HEK293T (cell line): Measurements from ENCODE around the gene PDXP.

Experiments used
- ARNT ChIP-seq: fragments of 450-650 bp; IDR thresholded peaks from 2 replicates; pipeline ENCODE4 v1.6.1; 2017; ENCODE audit warnings: mild to moderate bottlenecking
- BHLHE40 ChIP-seq: fragments of 450-650 bp; IDR thresholded peaks from 2 replicates; pipeline ENCODE4 v1.6.1; 2016; ENCODE audit warnings: mild to moderate bottlenecking, moderate library complexity, borderline replicate concordance
- ELF4 ChIP-seq: fragments of 450-650 bp; IDR thresholded peaks from 2 replicates; pipeline ENCODE4 v1.6.1; 2017; ENCODE audit warnings: antibody characterized with exemption
- FOXA1 ChIP-seq: fragments of 450-650 bp; IDR thresholded peaks from 2 replicates; pipeline ENCODE4 v1.6.1; 2016; ENCODE audit warnings: mild to moderate bottlenecking
- FOXM1 ChIP-seq: fragments of 450-650 bp; IDR thresholded peaks from 2 replicates; pipeline ENCODE4 v1.6.1; 2017; ENCODE audit warnings: mild to moderate bottlenecking, borderline replicate concordance
- SP1 ChIP-seq: fragments of 450-650 bp; IDR thresholded peaks from 2 replicates; pipeline ENCODE4 v1.6.1; 2017
- SUZ12 ChIP-seq: fragments of 450-650 bp; IDR thresholded peaks from 2 replicates; pipeline ENCODE4 v1.6.1; 2016; ENCODE audit warnings: mild to moderate bottlenecking
- TARDBP ChIP-seq: fragments of 450-650 bp; IDR thresholded peaks from 2 replicates; pipeline ENCODE4 v1.6.1; 2016

GRCh38 chr22:37659066-37659896, 758 bp downstream of the PDXP start:
- TF ChIP-seq SP1: no peak
- TF ChIP-seq ARNT: no peak
- TF ChIP-seq SUZ12: no peak
- no peak for TF ChIP-seq FOXA1
- no peak for TF ChIP-seq TARDBP
- no peak for TF ChIP-seq ELF4
- no peak for TF ChIP-seq BHLHE40
- no peak for TF ChIP-seq FOXM1
